Measurements from ENCODE around the gene KCNMB2.

The KCNMB2 gene

GRCh38 chr3:178880274-178880673 lies 344.0 kb downstream of the KCNMB2 start:
- no peak overlapping the region for H3K4me3 ChIP-seq (ENCODE audit: low read depth, low read length)
- no peak for DNase-seq (ENCODE audit: low read depth, low spot score)
- ChIA-PET POLR2A (no interaction called here), CTCF (no interaction called here)
- TF ChIP-seq CTCF (IDR thresholded peaks at IDR 0.05; ENCODE audit: insufficient read depth, low read length, missing control alignments) = no peak

All from AG04449 (cell line).